Activated gamma-delta T cell (primary cell): ENCODE measurements around the gene CCRL2.
"Not testable (repeated sequence)": the region's sequence is repeated elsewhere in the genome, so short reads cannot be mapped to it uniquely, and the experiment has no call there.

ENCODE experiments used
- DNase-seq: peaks from one replicate; lab custom pipeline; 2025; lab: John Stamatoyannopoulos, UW

CCRL2 gene

GRCh38 chr3:46402902-46403301 lies 4.2 kb upstream of the CCRL2 start:
- DNase-seq, result not testable (repeated sequence)

GRCh38 chr3:46405301-46406019 lies 1.6 kb upstream of the CCRL2 start:
- DNase-seq, result no peak

GRCh38 chr3:46406443-46406787 lies 644 bp upstream of the CCRL2 start:
- DNase-seq, result no peak

GRCh38 chr3:46407970-46408369 lies 911 bp downstream of the CCRL2 start:
- no peak for DNase-seq

- no peak for DNase-seq
Observed at GRCh38 chr3:46408853-46409252, 1.8 kb downstream of the CCRL2 start.

DNA sequence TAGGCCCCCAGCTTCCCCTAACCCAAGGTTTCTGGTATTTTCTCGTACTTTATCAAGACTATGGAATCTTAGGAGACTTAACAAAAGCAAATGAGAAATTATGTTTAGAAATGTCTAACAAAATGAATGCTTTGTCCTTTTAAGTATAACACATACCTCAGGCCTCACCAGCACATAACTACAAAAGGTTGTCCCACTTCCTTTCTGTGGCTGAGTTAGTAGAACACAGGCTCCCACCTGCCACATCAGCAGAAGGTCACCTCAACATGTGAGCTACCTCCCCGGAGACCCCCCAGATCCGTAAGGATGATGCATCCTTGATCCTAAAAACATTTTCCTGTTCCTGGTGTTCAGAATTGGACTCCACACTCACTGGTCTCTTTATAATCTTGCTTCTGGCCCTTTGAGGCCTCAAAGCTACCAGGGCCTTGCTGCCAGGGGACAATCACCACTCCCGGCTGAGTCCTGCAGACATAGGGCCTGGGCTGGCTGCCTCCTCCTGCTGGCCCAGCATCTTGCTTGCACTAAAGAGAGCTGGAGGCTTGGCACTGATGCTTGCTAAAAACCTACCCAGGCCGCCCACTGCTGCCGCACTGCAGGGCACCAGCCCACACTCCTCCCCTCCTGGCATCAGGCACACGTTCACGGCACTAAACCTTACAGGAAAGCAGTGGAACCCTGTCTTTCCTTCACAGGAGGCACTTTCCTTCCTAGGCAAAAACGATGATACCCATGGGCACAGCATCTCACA lies 2.9 kb downstream of the CCRL2 start:
- DNase-seq, result no peak

DNA sequence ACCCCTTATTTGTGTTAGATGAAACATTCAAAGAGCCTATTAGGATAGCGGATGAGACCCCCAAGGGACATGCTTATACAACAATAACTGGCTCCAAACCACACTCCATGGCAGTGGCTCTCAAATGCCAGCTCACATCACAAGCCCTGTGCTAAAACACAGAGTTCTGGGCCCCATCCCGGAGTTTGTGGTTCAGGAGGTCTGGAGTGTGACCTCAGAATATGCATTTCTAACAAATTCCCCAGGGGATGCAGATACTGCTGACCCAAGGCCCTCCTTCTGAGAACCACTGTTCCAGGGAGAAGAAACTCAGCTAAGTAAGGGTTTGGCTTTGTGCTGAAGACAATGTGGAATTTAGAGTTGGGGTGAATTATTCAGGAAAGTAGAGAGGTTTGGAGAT lies 3.6 kb downstream of the CCRL2 start:
- no peak for DNase-seq

DNA sequence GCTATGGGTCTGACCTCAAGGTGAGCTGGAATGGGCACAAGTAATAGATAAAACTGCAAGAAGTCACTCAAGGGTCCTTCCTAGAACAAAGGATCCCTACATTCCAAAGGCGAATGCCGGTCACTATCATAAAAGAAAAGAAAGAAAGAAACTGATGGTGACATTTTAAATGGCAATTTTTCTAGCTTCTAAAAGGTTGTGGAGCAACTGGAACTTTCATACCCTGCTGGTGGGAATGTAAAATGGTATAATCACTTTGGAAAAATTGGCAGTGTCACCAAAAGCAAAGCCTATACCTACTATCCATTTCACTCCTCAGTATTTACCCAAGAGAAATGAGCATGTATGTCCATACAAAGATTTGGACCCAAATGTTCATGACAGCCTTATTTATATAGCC lies 4.2 kb downstream of the CCRL2 start:
- DNase-seq, result no peak

- DNase-seq, result no peak
Observed at GRCh38 chr3:46412786-46413298, 5.8 kb downstream of the CCRL2 start.

DNA sequence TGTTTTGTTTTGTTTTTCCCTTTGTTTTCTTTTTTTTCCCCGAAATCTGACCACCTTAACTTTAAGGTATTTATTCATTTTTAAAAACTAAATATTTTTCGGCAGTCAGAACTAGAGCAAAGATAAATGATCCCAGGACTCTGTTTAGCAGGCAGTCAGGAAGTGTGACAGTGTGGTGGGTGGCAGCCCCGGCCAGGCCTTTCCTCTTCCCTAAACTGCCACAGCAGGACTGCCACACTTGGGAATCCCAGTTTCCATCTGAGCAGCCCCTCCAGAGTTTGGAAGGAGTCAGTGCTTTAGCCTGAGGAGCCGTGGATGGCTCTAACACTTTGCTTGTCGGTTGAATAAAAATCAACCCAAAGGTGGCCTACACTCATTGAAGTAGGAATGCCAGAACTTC lies 6.9 kb downstream of the CCRL2 start:
- DNase-seq, result no peak

- no peak for DNase-seq
Observed at GRCh38 chr3:46414739-46415138, 7.7 kb downstream of the CCRL2 start.

GRCh38 chr3:46416125-46416810 lies 9.2 kb downstream of the CCRL2 start:
- no peak for DNase-seq

DNA sequence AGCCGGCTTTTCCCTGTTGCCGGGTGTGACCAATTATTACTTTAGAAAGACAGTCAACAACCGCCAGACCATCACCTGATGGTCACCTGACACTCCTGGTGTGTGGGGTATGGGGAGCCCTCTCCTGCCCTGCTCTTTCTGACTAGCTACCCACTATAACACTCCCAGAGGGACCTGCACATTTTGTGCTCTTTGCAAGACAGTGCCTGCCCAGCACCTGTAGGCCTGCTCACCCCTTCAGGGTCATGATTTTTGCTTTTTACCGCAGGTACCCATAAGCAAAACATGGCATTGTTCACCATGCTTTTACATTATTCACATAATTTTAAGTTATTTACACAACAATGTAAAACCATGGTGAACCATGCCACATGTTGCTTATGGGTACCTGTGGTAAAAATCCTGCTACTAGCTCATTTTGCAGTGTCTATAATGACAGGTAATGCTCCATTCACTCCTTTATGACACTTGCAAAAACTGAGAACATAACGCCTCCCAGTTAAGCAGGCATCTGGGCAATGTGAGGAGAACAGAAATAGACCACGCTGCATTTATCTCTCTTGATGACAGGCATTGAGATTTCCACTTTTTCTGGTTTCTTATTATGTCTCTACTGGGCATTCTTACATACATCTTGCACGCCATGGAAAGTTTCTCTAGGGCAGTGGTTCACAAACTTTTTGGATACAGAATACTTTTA lies 9.9 kb downstream of the CCRL2 start:
- DNase-seq, result no peak

DNA sequence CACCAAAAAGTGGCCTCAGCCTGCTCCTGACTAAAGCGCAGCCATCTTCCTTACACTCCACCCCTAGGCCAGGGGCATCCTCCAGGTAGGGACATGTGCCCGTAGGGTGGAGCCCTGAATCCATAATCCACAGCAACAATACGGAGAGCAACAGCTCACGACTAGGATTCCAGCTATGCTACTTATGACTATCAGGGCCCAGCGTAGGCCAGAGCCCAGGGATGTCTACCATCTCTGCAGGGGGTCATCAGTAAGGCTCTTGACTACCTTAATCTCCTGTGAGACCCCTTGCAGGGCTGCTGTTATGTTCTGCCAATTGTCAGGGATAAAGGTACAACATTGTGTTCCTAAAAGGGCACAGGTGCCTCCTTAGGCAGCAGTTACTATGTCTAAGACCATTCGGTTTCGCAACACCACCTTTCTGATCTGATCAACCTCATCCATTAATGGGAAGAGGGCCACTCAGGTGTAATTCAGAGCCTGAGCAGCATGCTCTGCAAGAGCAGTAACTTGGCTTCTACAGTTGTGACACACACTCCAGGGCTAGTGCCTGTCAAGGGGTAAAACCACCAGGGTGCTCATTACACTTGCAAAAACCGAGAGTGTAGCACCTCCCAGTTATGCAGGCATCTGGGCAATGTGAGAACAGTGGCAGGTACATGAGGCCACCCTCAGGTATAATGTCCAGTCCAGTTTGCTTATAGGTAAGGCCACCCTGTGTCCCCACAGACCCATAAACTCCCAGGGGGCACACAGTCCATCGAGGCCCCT lies 11.0 kb downstream of the CCRL2 start:
- no peak for DNase-seq

DNA sequence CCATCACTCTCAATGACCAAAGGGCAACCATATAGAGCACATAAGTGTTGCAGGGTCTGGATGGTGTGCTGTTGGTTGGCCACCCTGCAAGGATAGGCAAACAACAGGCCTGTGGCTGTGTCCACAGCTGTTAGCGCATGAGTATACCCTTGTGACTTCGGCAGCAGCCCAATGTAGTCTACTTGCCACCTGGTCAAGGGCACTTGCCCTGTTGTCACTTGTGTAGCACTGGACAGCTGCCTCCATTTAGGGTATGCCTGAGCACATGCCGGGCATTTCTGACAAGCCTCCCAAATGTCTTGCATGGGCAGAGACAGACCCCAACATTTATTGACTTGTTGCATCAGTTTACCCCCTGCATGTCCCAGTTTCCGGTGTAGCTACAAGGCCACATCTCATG lies 12.8 kb downstream of the CCRL2 start:
- no peak for DNase-seq

DNA sequence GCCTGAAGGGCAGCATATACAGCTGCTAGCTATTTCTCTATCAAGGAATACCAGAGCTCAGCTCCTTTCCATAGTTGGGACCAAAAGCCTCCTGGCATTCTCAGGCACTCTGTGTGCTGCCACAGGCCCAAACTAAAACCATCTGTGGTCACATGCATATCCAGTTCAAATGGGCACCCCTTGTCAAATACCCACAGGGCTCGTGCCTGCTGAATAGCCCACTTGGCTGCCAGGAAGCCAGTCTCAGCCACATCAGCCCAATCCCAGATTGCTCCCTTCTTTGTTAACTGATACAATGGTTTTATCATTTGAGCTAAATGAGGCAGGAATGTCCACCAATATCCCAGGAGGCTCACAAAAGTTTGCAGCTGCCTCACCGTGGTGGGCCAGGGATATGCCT lies 13.9 kb downstream of the CCRL2 start:
- DNase-seq, result no peak

GRCh38 chr3:46422617-46423016 lies 15.6 kb downstream of the CCRL2 start:
- DNase-seq, result no peak

- no peak for DNase-seq
Observed at GRCh38 chr3:46423588-46423987, 16.5 kb downstream of the CCRL2 start.

DNA sequence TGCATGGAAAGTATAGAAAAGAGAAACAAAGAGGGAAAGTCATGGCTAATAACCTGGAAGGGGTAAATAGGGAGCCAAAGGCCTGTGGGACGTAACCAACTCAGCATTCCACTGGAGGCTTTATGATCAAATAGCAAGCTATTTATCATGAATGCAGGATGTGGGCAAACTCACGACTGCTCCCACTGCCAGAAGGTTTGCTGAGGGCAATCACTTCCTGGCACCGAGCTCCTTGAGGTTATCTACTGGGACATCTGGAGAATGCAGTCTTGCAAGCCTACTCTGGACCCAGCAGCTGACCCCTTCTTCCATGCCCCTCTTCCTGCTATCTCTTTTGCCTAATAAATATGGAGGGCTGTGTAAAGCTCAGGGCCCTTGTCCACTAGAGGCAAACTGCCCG lies 19.4 kb downstream of the CCRL2 start:
- not testable (repeated sequence) for DNase-seq

DNA sequence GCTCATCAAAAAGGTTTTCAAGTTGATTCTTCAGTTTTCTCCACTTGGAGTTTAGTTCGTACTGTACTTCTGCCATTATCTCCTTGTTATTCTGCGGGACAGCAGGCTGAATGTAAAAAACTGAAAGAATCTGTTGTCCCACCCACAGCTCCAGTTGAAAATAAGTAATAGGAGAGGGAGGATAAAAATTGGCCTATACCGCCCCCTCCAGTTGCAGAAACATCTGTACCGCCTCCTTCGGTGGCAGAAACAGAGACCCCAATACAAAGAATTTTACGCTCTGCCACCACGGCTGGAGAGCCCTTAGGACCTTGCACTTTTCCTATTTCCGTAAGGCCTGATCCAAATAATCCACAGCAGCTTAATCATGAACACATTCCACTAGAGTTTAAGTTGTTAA lies 20.3 kb downstream of the CCRL2 start:
- not testable (repeated sequence) for DNase-seq
